ENCODE data around the gene IGF2BP2. TPM values are rescaled to one million over a fixed set of nuclear protein-coding genes. Genes with fewer than 3 reads are reported as not detected.

The IGF2BP2 gene
- total RNA-seq, 1 experiment from 2014 or later: 133 TPM

- ChIA-PET CTCF (interaction anchor here (1.1 to 1.7 kb wide), 3 partner anchors 51 to 225 kb away, joined by 3 to 6 read pairs (median 4); no protein-coding TSS in a partner anchor), POLR2A (no interaction called here)
- Mint-ChIP-seq H3K9me3 (peaks cover 6% of the 10 kb centered on the region; the same call in 1 of the 2 replicates), H3K27me3 (ENCODE audit: low read depth) (no peaks in the 10 kb centered on the region), H3K27ac (peak overlapping the region; percentile 86), H3K36me3 (no peaks in the 10 kb centered on the region), H3K4me1 (peaks cover 77% of the 10 kb centered on the region), H3K4me3 (no peak overlapping the region)
- ATAC-seq (no peak), DNase-seq (ENCODE audit: low spot score) (no peak)
- TF ChIP-seq MXD4 (CRISPR knock-in tag; IDR thresholded peaks at IDR 0.05; ENCODE audit: borderline replicate concordance) (no peak), PRDM15 (CRISPR knock-in tag; IDR thresholded peaks at IDR 0.05) (no peak), ZNF396 (CRISPR knock-in tag; IDR thresholded peaks at IDR 0.05; ENCODE audit: borderline replicate concordance) (no peak), E2F1 (CRISPR knock-in tag; IDR thresholded peaks at IDR 0.05) (no peak), SMAD4 (CRISPR knock-in tag; IDR thresholded peaks at IDR 0.05) (no peak), ZNF425 (CRISPR knock-in tag; conservative IDR thresholded peaks at IDR 0.05) (no peak), FOXJ3 (CRISPR knock-in tag; IDR thresholded peaks at IDR 0.05; ENCODE audit: borderline replicate concordance) (no peak), RELA (CRISPR knock-in tag; IDR thresholded peaks at IDR 0.05; ENCODE audit: borderline replicate concordance) (no peak), MAX (CRISPR knock-in tag; IDR thresholded peaks at IDR 0.05) (no peak), CBFB (CRISPR knock-in tag; IDR thresholded peaks at IDR 0.05; ENCODE audit: low read depth) (no peak)
Measured at GRCh38 chr3:185717627-185718402, 107.0 kb downstream of the IGF2BP2 start.

GRCh38 chr3:185717121-185717520, 107.7 kb downstream of the IGF2BP2 start:
- Mint-ChIP-seq H3K4me1 (peaks cover 80% of the 10 kb centered on the region), H3K36me3 (no peaks in the 10 kb centered on the region), H3K27ac (peak overlapping the region; percentile 86), H3K9me3 (peaks cover 6% of the 10 kb centered on the region; the same call in 1 of the 2 replicates), H3K4me3 (no peak overlapping the region), H3K27me3 (ENCODE audit: low read depth) (no peaks in the 10 kb centered on the region)
- no peak for DNase-seq (ENCODE audit: low spot score)
- CTCF ChIA-PET: interaction anchor here (1.1 to 1.5 kb wide), 3 partner anchors 51 to 226 kb away, joined by 3 to 8 read pairs (median 4); no protein-coding TSS in a partner anchor
- POLR2A ChIA-PET: interaction anchor here (0.8 kb wide), 1 partner anchor 8 kb away, joined by 3 read pairs; no protein-coding TSS in a partner anchor
- no peak for ATAC-seq
- TF ChIP-seq MYBL2 (CRISPR knock-in tag; IDR thresholded peaks at IDR 0.05) (no peak), GABPB1 (CRISPR knock-in tag; IDR thresholded peaks at IDR 0.05) (peak; percentile 65), SP1 (CRISPR knock-in tag; conservative IDR thresholded peaks at IDR 0.05) (no peak), HMGA2 (CRISPR knock-in tag; IDR thresholded peaks at IDR 0.05) (no peak), CBFB (CRISPR knock-in tag; IDR thresholded peaks at IDR 0.05; ENCODE audit: low read depth) (no peak), SOX15 (CRISPR knock-in tag; IDR thresholded peaks at IDR 0.05) (no peak), ZNF423 (CRISPR knock-in tag; IDR thresholded peaks at IDR 0.05) (no peak), ZNF281 (CRISPR knock-in tag; IDR thresholded peaks at IDR 0.05) (no peak)

All from WTC11 (cell line).